HG03432 (cell line): ENCODE measurements around the gene PSMD5.

Source experiments
- ATAC-seq: cut with Tn5 transposase; IDR thresholded peaks from one replicate; pipeline ENCODE4 v1.9.1; 2021; ENCODE audit warnings: mild to moderate bottlenecking, moderate library complexity; ENCODE audit not compliant: unreplicated experiment

PSMD5 gene

GRCh38 chr9:120875643-120875953, 32.9 kb upstream of the PSMD5 start:
- no peak for ATAC-seq

- no peak for ATAC-seq
Observed at GRCh38 chr9:120875195-120875565, 32.5 kb upstream of the PSMD5 start.

GRCh38 chr9:120874226-120875194, 31.8 kb upstream of the PSMD5 start:
- ATAC-seq, result no peak

GRCh38 chr9:120873512-120873911, 30.8 kb upstream of the PSMD5 start:
- ATAC-seq, result no peak

GRCh38 chr9:120872791-120873502, 30.2 kb upstream of the PSMD5 start:
- no peak for ATAC-seq

GRCh38 chr9:120870206-120870605, 27.5 kb upstream of the PSMD5 start:
- no peak for ATAC-seq

- no peak for ATAC-seq
Observed at GRCh38 chr9:120869726-120870125, 27.0 kb upstream of the PSMD5 start.

GRCh38 chr9:120869360-120869687, 26.6 kb upstream of the PSMD5 start:
- no peak for ATAC-seq

GRCh38 chr9:120868676-120869359, 26.1 kb upstream of the PSMD5 start:
- peak; percentile 92 for ATAC-seq

GRCh38 chr9:120868339-120868675, 25.6 kb upstream of the PSMD5 start:
- no peak for ATAC-seq

- no peak for ATAC-seq
Observed at GRCh38 chr9:120867676-120868338, 25.1 kb upstream of the PSMD5 start.

GRCh38 chr9:120866651-120867050, 23.9 kb upstream of the PSMD5 start:
- no peak for ATAC-seq

- no peak for ATAC-seq
Observed at GRCh38 chr9:120865809-120866208, 23.1 kb upstream of the PSMD5 start.

- no peak for ATAC-seq
Observed at GRCh38 chr9:120865176-120865575, 22.5 kb upstream of the PSMD5 start.

GRCh38 chr9:120864719-120865118, 22.0 kb upstream of the PSMD5 start:
- no peak for ATAC-seq

GRCh38 chr9:120863833-120864232, 21.1 kb upstream of the PSMD5 start:
- no peak for ATAC-seq

- no peak for ATAC-seq
Observed at GRCh38 chr9:120862452-120862851, 19.7 kb upstream of the PSMD5 start.

GRCh38 chr9:120861935-120862334, 19.2 kb upstream of the PSMD5 start:
- no peak for ATAC-seq

- no peak for ATAC-seq
Observed at GRCh38 chr9:120860083-120860482, 17.4 kb upstream of the PSMD5 start.

GRCh38 chr9:120859361-120859760, 16.6 kb upstream of the PSMD5 start:
- no peak for ATAC-seq

- ATAC-seq, result no peak
Observed at GRCh38 chr9:120857902-120858301, 15.2 kb upstream of the PSMD5 start.
